AG09319 (cell line): ENCODE data around the gene CTAGE9.

ENCODE experiments used
- DNase-seq: peaks from one replicate; pipeline ENCODE4 v3.0.0-alpha.2; 2010; ENCODE audit warnings: low read depth; ENCODE audit errors: extremely low read depth
- TF ChIP-seq, protein P1 (sequence below): IDR thresholded peaks from 2 replicates; pipeline ENCODE4 v1.5.1; 2011; ENCODE audit warnings: low read depth, mild to moderate bottlenecking, inconsistent platforms, low read length, moderate library complexity

CTAGE9 gene

DNA sequence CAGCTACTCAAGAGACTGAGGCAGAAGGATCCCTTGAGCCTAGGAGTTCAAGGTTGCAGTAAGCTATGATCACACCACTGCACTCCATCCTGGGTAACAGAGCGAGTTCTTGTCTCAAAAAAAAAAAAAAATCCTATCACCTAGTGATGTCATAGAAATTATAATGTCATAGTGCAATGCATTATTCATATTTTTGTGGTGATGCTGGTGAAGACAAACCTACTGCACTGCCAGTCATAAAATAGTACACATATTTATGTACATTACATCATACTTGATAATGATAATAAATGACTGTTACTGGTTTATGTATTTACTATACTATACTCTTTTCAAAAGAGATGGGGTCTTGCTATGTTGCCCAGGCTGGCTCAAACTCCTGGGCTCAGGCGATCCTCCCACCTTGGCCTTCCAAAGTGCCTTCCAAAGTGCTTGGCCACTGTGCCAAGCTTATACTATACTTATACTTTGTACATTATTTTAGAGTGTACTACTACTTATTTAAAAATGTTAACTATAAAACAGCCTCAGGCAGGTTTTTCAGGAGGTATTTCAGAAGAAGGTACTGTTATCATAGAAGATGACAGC, 47.1 kb downstream of the CTAGE9 start:
- DNase-seq, result no peak
- TF ChIP-seq, protein P1, sequence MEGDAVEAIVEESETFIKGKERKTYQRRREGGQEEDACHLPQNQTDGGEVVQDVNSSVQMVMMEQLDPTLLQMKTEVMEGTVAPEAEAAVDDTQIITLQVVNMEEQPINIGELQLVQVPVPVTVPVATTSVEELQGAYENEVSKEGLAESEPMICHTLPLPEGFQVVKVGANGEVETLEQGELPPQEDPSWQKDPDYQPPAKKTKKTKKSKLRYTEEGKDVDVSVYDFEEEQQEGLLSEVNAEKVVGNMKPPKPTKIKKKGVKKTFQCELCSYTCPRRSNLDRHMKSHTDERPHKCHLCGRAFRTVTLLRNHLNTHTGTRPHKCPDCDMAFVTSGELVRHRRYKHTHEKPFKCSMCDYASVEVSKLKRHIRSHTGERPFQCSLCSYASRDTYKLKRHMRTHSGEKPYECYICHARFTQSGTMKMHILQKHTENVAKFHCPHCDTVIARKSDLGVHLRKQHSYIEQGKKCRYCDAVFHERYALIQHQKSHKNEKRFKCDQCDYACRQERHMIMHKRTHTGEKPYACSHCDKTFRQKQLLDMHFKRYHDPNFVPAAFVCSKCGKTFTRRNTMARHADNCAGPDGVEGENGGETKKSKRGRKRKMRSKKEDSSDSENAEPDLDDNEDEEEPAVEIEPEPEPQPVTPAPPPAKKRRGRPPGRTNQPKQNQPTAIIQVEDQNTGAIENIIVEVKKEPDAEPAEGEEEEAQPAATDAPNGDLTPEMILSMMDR, result no peak

DNA sequence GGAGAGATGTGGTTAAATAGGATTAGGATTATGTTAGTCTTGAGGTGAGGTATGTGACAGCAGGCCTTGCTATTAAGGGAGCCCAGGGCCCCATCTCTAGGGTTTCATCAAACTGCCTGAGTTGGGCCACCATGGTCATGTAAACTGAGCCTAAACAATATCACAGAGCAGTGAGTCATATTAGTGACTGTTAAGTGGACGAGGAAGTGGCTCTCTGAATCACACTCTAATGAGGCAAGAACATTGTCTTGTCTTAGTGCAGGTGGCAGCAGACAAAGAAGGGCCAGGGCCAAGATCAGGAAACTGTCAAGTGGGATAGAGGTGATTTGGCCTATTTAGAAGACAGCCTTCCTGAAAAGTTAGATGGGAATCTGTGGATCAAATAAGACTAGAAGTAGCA, 50.6 kb downstream of the CTAGE9 start:
- TF ChIP-seq, protein P1, result no peak
- no peak for DNase-seq
